Measurements from ENCODE around the gene CREBBP. TPM values are rescaled to one million over a fixed set of nuclear protein-coding genes. Genes with fewer than 3 reads are reported as not detected.

The CREBBP gene
- total and polyA plus RNA-seq, 9 of the 15 experiments (the other 6 are each of a cell fraction or from before 2014, with no cell fraction given), result 0.70 to 24.8 (median 5.6) TPM

DNA sequence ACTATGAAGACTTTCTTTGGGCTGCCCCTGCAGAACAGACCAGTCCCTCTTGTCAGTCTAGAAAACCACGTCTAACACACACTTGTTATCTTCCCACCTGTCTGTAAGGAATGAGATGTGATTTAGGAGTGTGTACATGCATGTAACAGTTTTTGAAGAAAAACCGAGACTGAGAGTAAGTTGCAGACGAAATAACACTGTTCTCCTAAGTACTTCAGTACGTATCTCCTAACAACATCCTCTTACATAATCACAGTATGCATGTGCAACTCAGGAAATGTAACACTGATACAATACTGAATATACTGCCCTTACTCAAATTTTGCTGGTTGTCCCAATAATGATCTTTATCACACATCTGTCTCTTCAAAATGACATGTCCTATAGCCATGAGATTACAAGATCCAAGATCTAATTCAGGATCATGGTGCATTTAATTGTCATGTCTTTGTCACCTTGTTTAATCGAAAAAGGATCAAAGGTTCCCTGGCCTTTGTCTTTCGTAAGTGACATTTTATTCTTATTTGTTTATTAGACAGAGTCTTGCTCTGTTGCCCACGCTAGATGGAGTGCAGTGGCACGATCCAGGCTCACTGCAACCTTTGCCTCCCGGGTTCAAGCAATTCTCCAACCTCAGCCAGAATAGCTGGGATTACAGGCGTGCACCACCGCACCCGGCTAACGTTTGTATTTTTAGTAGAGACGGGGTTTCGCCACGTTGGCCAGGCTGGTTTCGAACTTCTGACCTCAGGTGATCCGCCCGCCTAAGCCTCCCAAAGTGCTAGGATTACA lies 25.6 kb downstream of the CREBBP start:
- intact Hi-C loops (cut with micrococcal nuclease) (no loop called here), in situ Hi-C loops (cut with MboI) (no loop called here)
- Histone ChIP-seq H3K9ac (ENCODE audit: insufficient read depth in 1 of 2, low read depth in 2 of 2, low read length in 2 of 2) (no peak overlapping the region), H3K4me3 (no peak overlapping the region), H2AFZ (ENCODE audit: low read depth, low read length) (no peak overlapping the region), H3K79me2 (ENCODE audit: control insufficient read depth, insufficient read depth, low read length) (peaks cover 77% of the 10 kb centered on the region), H4K20me1 (replicated peaks; ENCODE audit: control insufficient read depth, insufficient read depth, low read length) (peaks cover 10% of the 10 kb centered on the region; the same call in 1 of the 2 replicates), H3K9me1 (ENCODE audit: control insufficient read depth, insufficient read depth, low read length) (no peaks in the 10 kb centered on the region), H3K9me3 (replicated peaks; ENCODE audit: control insufficient read depth, insufficient read depth, low read depth, low read length) (no peaks in the 10 kb centered on the region), H3K4me2 (ENCODE audit: insufficient read depth, low read length) (no peak overlapping the region), H3K27ac (ENCODE audit: extremely low read depth, low read depth, low read length) (no peak overlapping the region), H3K27me3 (ENCODE audit: control insufficient read depth in 2 of 2, insufficient read depth in 2 of 2, low read length in 2 of 2) (no peaks in the 10 kb centered on the region), H3K36me3 (ENCODE audit: control insufficient read depth, insufficient read depth, low read length) (peaks cover 10% of the 10 kb centered on the region; the same call in 2 of the 3 replicates), H3K4me1 (replicated peaks in 1 of 2; ENCODE audit: control insufficient read depth in 2 of 2, insufficient read depth in 2 of 2, low read length in 2 of 2) (peaks cover 11% of the 10 kb centered on the region in 2 experiments; a peak in 4 of 5 replicates)
- FAIRE-seq, result no peak
- ATAC-seq, result peak; percentile 26
- WGBS (ENCODE audit: insufficient coverage, low coverage, missing lambda C conversion rate), result 66% methylated on average over 18 of the region's 19 CpGs
- ChIA-PET POLR2A (no interaction called here), CTCF (ENCODE audit: low intra/inter-chr PET ratio) (no interaction called here)
- no TSS peak for BruUV-seq (replicated peaks)
- no peak for DNase-seq (ENCODE audit: extremely low read depth in 1 of 4, low spot score in 3 of 4)
- TF ChIP-seq, protein P1, sequence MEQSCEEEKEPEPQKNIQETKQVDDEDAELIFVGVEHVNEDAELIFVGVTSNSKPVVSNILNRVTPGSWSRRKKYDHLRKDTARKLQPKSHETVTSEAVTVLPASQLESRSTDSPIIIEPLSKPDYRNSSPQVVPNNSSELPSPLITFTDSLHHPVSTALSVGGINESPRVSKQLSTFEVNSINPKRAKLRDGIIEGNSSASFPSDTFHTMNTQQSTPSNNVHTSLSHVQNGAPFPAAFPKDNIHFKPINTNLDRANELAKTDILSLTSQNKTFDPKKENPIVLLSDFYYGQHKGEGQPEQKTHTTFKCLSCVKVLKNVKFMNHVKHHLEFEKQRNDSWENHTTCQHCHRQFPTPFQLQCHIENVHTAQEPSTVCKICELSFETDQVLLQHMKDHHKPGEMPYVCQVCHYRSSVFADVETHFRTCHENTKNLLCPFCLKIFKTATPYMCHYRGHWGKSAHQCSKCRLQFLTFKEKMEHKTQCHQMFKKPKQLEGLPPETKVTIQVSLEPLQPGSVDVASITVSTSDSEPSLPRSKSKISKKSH (CRISPR knock-in tag; IDR thresholded peaks at IDR 0.05), result no peak
- no peak for TF ChIP-seq SMC3 (conservative IDR thresholded peaks at IDR 0.05; ENCODE audit: insufficient read depth, low read depth, low read length)
- TF ChIP-seq KDM5B (IDR thresholded peaks at IDR 0.05; ENCODE audit: insufficient replicate concordance, low read depth, low read length), result no peak
- TF ChIP-seq, protein P2, sequence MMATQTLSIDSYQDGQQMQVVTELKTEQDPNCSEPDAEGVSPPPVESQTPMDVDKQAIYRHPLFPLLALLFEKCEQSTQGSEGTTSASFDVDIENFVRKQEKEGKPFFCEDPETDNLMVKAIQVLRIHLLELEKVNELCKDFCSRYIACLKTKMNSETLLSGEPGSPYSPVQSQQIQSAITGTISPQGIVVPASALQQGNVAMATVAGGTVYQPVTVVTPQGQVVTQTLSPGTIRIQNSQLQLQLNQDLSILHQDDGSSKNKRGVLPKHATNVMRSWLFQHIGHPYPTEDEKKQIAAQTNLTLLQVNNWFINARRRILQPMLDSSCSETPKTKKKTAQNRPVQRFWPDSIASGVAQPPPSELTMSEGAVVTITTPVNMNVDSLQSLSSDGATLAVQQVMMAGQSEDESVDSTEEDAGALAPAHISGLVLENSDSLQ (IDR thresholded peaks at IDR 0.05), result 0 out of 2 replicates have a peak, but pooled peaks have one; percentile 21
- peak; percentile 13; the same call in 1 of the 2 replicates for TF ChIP-seq DPF2 (IDR thresholded peaks at IDR 0.05)
- TF ChIP-seq MEIS2 (IDR thresholded peaks at IDR 0.05; ENCODE audit: partially characterized antibody), result peak; percentile 75
- TF ChIP-seq, protein P3, sequence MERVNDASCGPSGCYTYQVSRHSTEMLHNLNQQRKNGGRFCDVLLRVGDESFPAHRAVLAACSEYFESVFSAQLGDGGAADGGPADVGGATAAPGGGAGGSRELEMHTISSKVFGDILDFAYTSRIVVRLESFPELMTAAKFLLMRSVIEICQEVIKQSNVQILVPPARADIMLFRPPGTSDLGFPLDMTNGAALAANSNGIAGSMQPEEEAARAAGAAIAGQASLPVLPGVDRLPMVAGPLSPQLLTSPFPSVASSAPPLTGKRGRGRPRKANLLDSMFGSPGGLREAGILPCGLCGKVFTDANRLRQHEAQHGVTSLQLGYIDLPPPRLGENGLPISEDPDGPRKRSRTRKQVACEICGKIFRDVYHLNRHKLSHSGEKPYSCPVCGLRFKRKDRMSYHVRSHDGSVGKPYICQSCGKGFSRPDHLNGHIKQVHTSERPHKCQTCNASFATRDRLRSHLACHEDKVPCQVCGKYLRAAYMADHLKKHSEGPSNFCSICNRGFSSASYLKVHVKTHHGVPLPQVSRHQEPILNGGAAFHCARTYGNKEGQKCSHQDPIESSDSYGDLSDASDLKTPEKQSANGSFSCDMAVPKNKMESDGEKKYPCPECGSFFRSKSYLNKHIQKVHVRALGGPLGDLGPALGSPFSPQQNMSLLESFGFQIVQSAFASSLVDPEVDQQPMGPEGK (CRISPR knock-in tag; IDR thresholded peaks at IDR 0.05; ENCODE audit: borderline replicate concordance), result no peak
- no peak for TF ChIP-seq ZZZ3 (IDR thresholded peaks at IDR 0.05)
- TF ChIP-seq, protein P4, sequence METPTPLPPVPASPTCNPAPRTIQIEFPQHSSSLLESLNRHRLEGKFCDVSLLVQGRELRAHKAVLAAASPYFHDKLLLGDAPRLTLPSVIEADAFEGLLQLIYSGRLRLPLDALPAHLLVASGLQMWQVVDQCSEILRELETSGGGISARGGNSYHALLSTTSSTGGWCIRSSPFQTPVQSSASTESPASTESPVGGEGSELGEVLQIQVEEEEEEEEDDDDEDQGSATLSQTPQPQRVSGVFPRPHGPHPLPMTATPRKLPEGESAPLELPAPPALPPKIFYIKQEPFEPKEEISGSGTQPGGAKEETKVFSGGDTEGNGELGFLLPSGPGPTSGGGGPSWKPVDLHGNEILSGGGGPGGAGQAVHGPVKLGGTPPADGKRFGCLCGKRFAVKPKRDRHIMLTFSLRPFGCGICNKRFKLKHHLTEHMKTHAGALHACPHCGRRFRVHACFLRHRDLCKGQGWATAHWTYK (CRISPR knock-in tag; IDR thresholded peaks at IDR 0.05), result no peak

All from K562 (cell line).